Measurements from ENCODE around the gene AXIN1.

DNA sequence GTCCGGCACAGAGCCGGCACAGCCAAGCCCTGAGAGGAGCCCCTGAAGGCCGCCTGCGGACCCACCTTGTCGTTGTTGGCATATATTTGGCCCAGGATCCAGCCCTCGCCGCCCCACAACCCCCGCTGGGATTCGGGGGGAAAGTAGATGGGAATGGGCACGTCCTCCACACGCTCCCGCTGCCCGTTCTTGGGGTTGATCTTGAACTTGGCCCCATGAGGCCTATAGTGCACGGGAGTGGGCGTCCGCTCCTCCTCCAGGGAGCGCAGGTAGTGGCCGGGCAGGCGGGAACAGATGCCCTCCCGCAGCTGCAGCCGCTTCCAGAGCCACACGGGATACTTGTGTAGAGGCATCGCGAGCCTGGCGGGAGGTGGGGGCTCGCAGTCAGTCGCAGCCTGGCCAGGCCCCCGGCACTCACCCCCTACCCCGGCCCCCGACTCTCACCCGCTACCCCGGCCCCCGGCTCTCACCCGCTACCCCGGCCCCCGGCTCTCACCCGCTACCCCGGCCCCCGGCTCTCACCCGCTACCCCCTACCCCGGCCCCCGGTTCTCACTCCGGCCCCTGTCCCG is 17.4 kb upstream of the AXIN1 start:
- TF ChIP-seq, protein P1, sequence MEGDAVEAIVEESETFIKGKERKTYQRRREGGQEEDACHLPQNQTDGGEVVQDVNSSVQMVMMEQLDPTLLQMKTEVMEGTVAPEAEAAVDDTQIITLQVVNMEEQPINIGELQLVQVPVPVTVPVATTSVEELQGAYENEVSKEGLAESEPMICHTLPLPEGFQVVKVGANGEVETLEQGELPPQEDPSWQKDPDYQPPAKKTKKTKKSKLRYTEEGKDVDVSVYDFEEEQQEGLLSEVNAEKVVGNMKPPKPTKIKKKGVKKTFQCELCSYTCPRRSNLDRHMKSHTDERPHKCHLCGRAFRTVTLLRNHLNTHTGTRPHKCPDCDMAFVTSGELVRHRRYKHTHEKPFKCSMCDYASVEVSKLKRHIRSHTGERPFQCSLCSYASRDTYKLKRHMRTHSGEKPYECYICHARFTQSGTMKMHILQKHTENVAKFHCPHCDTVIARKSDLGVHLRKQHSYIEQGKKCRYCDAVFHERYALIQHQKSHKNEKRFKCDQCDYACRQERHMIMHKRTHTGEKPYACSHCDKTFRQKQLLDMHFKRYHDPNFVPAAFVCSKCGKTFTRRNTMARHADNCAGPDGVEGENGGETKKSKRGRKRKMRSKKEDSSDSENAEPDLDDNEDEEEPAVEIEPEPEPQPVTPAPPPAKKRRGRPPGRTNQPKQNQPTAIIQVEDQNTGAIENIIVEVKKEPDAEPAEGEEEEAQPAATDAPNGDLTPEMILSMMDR (IDR thresholded peaks at IDR 0.05), result no peak
- TF ChIP-seq POLR2A (IDR thresholded peaks at IDR 0.05), result no peak
